NCI-H1694 treated with DMSO at 0.1 percent for 48 hours (cell line): ENCODE measurements around the gene TMSB4X.

Source experiments
- DNase-seq: peaks from one replicate; lab custom pipeline; 2025; lab: John Stamatoyannopoulos, UW

Gene TMSB4X

GRCh38 chrX:13024986-13025385, 50.1 kb downstream of the TMSB4X start:
- no peak for DNase-seq
